Heart left ventricle (tissue), 16 donors: ENCODE data around the gene FAM200A. TPM values are rescaled to one million over a fixed set of nuclear protein-coding genes. Genes with fewer than 3 reads are reported as not detected.

Source experiments
- ATAC-seq, 4 donors: fragments of 200-7000 bp; cut with Tn5 transposase; one replicate each; pipeline ENCODE4 v1.9.1; 2020 to 2022; ENCODE audit warnings: moderate library complexity in 4 of 4, mild to moderate bottlenecking in 3 of 4, moderate number of reproducible peaks in 1 of 4
- DNase-seq, 5 donors: peaks; one replicate each; pipeline ENCODE4 v3.0.0-alpha.2; 2020
- H3K27ac ChIP-seq, 12 donors: fragments of 200-600 bp; sonication (generic) in 4 of 12; one replicate each; pipeline versions ENCODE4 v1.5.0 to v1.8.0; 2016 to 2022; ENCODE audit warnings: mild to moderate bottlenecking in 2 of 12
- H3K27me3 ChIP-seq, 9 donors: fragments of 200-600 bp; sonication (generic) in 2 of 9; one replicate each; pipeline versions ENCODE4 v1.5.1 to v1.8.0; 2016 to 2022; ENCODE audit warnings: mild to moderate bottlenecking in 3 of 9
- H3K36me3 ChIP-seq, 9 donors: fragments of 200-600 bp; sonication (generic) in 2 of 9; one replicate each; pipeline versions ENCODE4 v1.5.0 to v1.8.0; 2018 to 2022; ENCODE audit warnings: mild to moderate bottlenecking in 2 of 9
- H3K4me1 ChIP-seq, 12 donors: fragments of 200-600 bp; sonication (generic) in 4 of 12; one replicate each; pipeline versions ENCODE4 v1.5.0 to v1.8.0; 2016 to 2022; ENCODE audit warnings: mild to moderate bottlenecking in 3 of 12
- H3K4me3 ChIP-seq, 12 donors: fragments of 200-600 bp; sonication (generic) in 4 of 12; one replicate each; pipeline versions ENCODE4 v1.5.0 to v1.8.0; 2017 to 2022; ENCODE audit warnings: mild to moderate bottlenecking in 9 of 12, moderate library complexity in 4 of 12
- H3K9me3 ChIP-seq, 12 donors: fragments of 200-600 bp; sonication (generic) in 4 of 12; one replicate each; pipeline versions ENCODE4 v1.5.0 to v1.8.0; 2016 to 2022; ENCODE audit warnings: mild to moderate bottlenecking in 1 of 12
- CTCF ChIP-seq, 12 donors: fragments of 200-600 bp; sonication (generic) in 4 of 12; IDR thresholded peaks; one replicate each; pipeline versions ENCODE4 v1.5.0 to v1.8.0; 2018 to 2022; ENCODE audit warnings: antibody characterized with exemption in 12 of 12, mild to moderate bottlenecking in 5 of 12
- POLR2A ChIP-seq, 2 donors: fragments of 450-650 bp; IDR thresholded peaks; one replicate each; pipeline ENCODE4 v1.6.1; 2017; ENCODE audit warnings: antibody characterized with exemption in 2 of 2, mild to moderate bottlenecking in 2 of 2, moderate library complexity in 2 of 2
- WGBS, 4 donors: extraction: QIAGEN DNeasy Blood & Tissue Kit in 2 of 4; methylation state at CpG; one replicate each; pipeline versions ENCODE4 v1.1.5 to v1.1.7; 2013 to 2018; 5-methylcytosine and 5-hydroxymethylcytosine counted together
- intact Hi-C, 10 donors: fragments of 100-400 bp; cut with DNase I; formaldehyde crosslinking; loops; one replicate each; pipeline versions ENCODE4 v1.11.1 to v1.14.2; 2022
- polyA plus RNA-seq, 2 donors: library from polyadenylated mRNA; stranded (reverse); fragments of 200-250 nt; gene quantifications; one replicate each; pipeline ENCODE4 v1.2.3, GENCODE V29; 2013
- total RNA-seq, 9 donors: library from RNA; depleted of rRNA in 2 of 9; stranded (reverse); fragments of >200 nt in 2 of 9; fragmentation: NEBNext Ultra II Directional in 3 of 9; extraction: Animal tissue kit (Norgen Biotek cat#: 25700) in 3 of 9; gene quantifications; one replicate each; pipeline versions ENCODE4 v1.1.0 to v1.2.4, GENCODE V29; 2016 to 2023
- donor health status: ischemic (EF 13 %, LVEDD 7.1; RV severe dilation, severe dysfunction).
- donor health status: healthy with polysubstance abuse.
- donor health status: DM: no; HTN: yes; CAD: no.
- donor health status: DM: no; HTN: no; CAD: no.
- donor health status: ischemic (EF 25% LVEDD 6.9; RV normal size, moderate dysfunction).
- donor health status: ischemic (EF 25% LVEDD 5.7; RV mildly dilated, moderate dysfunction).
- donor health status: healthy.
- donor health status: DM: yes; HTN: yes; CAD: no.
- donor health status: ischemic (EF 35%, LVEDD 5.7; RV mildly dilated, moderate dysfunction).
- donor health status: nonischemic (EF 11% LVEDD 7.7; RV severe dilation, severe dysfunction).
- donor health status: DM: yes; HTN: yes; CAD: no.
- donor health status: PGD.
- donor health status: ischemic (EF 29% LVEDD 5.4; RV normal size, mild dysfunction).
- donor health status: nonischemic (EF 23%, LVEDD 6.1; RV moderate dilation, normal function).

Gene FAM200A
- total and polyA plus RNA-seq, 11 donors: 4.7 to 7.1 (median 5.3) TPM

- intact Hi-C loops: no loop called here
- TF ChIP-seq POLR2A (IDR thresholded peaks at IDR 0.05) (no peak), CTCF (IDR thresholded peaks at IDR 0.05) (peak in 11 of 12 donors; percentile 9 to 56 (median 32))
- Histone ChIP-seq H3K4me3 (peak overlapping the region; percentile 43 to 82 (median 66)), H3K36me3 (no peaks in the 10 kb centered on the region), H3K4me1 (peaks cover 0 to 19% (median 7%) of the 10 kb centered on the region in 12 donors), H3K27ac (peak overlapping the region in 6 of 12 donors; percentile 44 to 61 (median 50)), H3K9me3 (no peaks in the 10 kb centered on the region), H3K27me3 (no peaks in the 10 kb centered on the region)
- DNase-seq (peak; percentile 28 to 71 (median 36)), ATAC-seq (peak; percentile 18 to 72 (median 62))
- WGBS, 4 donors: 2 to 4% (median 2%) methylated on average over 35 to 54 of the region's 54 CpGs
These were observed 28.3 kb upstream of the FAM200A start for GRCh38 chr7:99579956-99580777.

- peak overlapping the region in 2 of 12 donors; percentile 49 to 61 for H3K27ac ChIP-seq
- peak overlapping the region; percentile 43 to 82 (median 66) for H3K4me3 ChIP-seq
- H3K27me3 ChIP-seq: no peaks in the 10 kb centered on the region
- ATAC-seq: no peak
- H3K4me1 ChIP-seq: peaks cover 0 to 19% (median 7%) of the 10 kb centered on the region in 12 donors
- no peaks in the 10 kb centered on the region for H3K9me3 ChIP-seq
- intact Hi-C loops: no loop called here
- DNase-seq: no peak
- TF ChIP-seq POLR2A (IDR thresholded peaks at IDR 0.05) (no peak), CTCF (IDR thresholded peaks at IDR 0.05) (no peak)
- peaks cover 0 to 4% (median 0%) of the 10 kb centered on the region in 9 donors for H3K36me3 ChIP-seq
- WGBS, 4 donors: 44 to 52% (median 49%) methylated on average over 10 of the region's 10 CpGs
These were observed 27.5 kb upstream of the FAM200A start for GRCh38 chr7:99579281-99579955.

- no peak for DNase-seq
- no peak for ATAC-seq
- Histone ChIP-seq H3K9me3 (no peaks in the 10 kb centered on the region), H3K36me3 (peaks cover 0 to 35% (median 30%) of the 10 kb centered on the region in 9 donors), H3K4me3 (no peak overlapping the region), H3K27ac (no peak overlapping the region), H3K27me3 (no peaks in the 10 kb centered on the region), H3K4me1 (peaks cover 0 to 19% (median 7%) of the 10 kb centered on the region in 12 donors)
- TF ChIP-seq POLR2A (IDR thresholded peaks at IDR 0.05) (no peak), CTCF (IDR thresholded peaks at IDR 0.05) (no peak)
- 74 to 86% (median 79%) methylated on average over 3 of the region's 3 CpGs for WGBS, 4 donors
- intact Hi-C loops: no loop called here
These were observed 24.3 kb upstream of the FAM200A start for GRCh38 chr7:99576251-99576650.

GRCh38 chr7:99573257-99573656 is 21.3 kb upstream of the FAM200A start:
- H3K9me3 ChIP-seq: no peaks in the 10 kb centered on the region
- H3K27ac ChIP-seq: no peak overlapping the region
- peaks cover 0 to 65% (median 58%) of the 10 kb centered on the region in 9 donors for H3K36me3 ChIP-seq
- 82 to 94% (median 90%) methylated on average over 1 of the region's 1 CpG for WGBS, 4 donors
- H3K4me1 ChIP-seq: peaks cover 0 to 12% (median 0%) of the 10 kb centered on the region in 12 donors
- intact Hi-C loops: no loop called here
- H3K4me3 ChIP-seq: no peak overlapping the region
- DNase-seq (no peak), ATAC-seq (no peak)
- no peak for TF ChIP-seq POLR2A (IDR thresholded peaks at IDR 0.05)
- TF ChIP-seq CTCF (IDR thresholded peaks at IDR 0.05): no peak
- no peaks in the 10 kb centered on the region for H3K27me3 ChIP-seq
